HepG2 (cell line): Measurements from ENCODE around the gene UBE2C. TPM values are rescaled to one million over a fixed set of nuclear protein-coding genes. Genes with fewer than 3 reads are reported as not detected.

Experiments
- ATF6 ChIP-seq: sonication (generic); formaldehyde crosslinking; conservative IDR thresholded peaks from 2 replicates; pipeline ENCODE4 v1.4.0; 2020; ENCODE audit warnings: missing genetic modification reagents
- HMG20A ChIP-seq: IDR thresholded peaks from 2 replicates; pipeline ENCODE4 v1.6.1; 2016; ENCODE audit warnings: borderline replicate concordance
- HOMEZ ChIP-seq: IDR thresholded peaks from 2 replicates; pipeline ENCODE4 v1.6.1; 2016; ENCODE audit warnings: low read depth
- LCORL ChIP-seq, 2 experiments: fragments of 450-650 bp in 1 of 2; sonication (generic) in 1 of 2; formaldehyde crosslinking in 1 of 2; IDR thresholded peaks; 2 replicates each; pipeline versions ENCODE4 v1.5.0 to v1.6.1; 2017 to 2020; ENCODE audit warnings: antibody characterized with exemption in 1 of 2, missing genetic modification reagents in 1 of 2
- MEIS2 ChIP-seq: sonication (generic); formaldehyde crosslinking; IDR thresholded peaks from 2 replicates; pipeline ENCODE4 v1.9.0; 2021; ENCODE audit warnings: mild to moderate bottlenecking, missing genetic modification reagents
- NCOA1 ChIP-seq: sonication (generic); formaldehyde crosslinking; IDR thresholded peaks from 2 replicates; pipeline ENCODE4 v1.9.0; 2021; ENCODE audit warnings: missing genetic modification reagents
- SAP130 ChIP-seq: IDR thresholded peaks from 2 replicates; pipeline ENCODE4 v1.6.1; 2016; ENCODE audit warnings: low read depth
- SOX6 ChIP-seq, 2 experiments: fragments of 450-650 bp in 1 of 2; sonication (generic) in 1 of 2; formaldehyde crosslinking in 1 of 2; IDR thresholded peaks; 2 replicates each; pipeline versions ENCODE4 v1.4.0 to v1.6.1; 2017 to 2020; ENCODE audit warnings: antibody characterized with exemption in 1 of 2, mild to moderate bottlenecking in 1 of 2, missing genetic modification reagents in 1 of 2
- SP2 ChIP-seq: sonication (generic); formaldehyde crosslinking; IDR thresholded peaks from 2 replicates; pipeline ENCODE4 v1.5.1; 2020; ENCODE audit warnings: mild to moderate bottlenecking, missing genetic modification reagents
- STAG1 ChIP-seq: sonication (generic); formaldehyde crosslinking; IDR thresholded peaks from 2 replicates; pipeline ENCODE4 v1.4.0; 2020; ENCODE audit warnings: missing genetic modification reagents
- WIZ ChIP-seq: sonication (generic); formaldehyde crosslinking; IDR thresholded peaks from 2 replicates; pipeline ENCODE4 v1.5.1; 2020; ENCODE audit warnings: mild to moderate bottlenecking, missing genetic modification reagents
- XRCC5 ChIP-seq: fragments of 200-400 bp; formaldehyde crosslinking; optimal IDR thresholded peaks from 2 replicates; pipeline ENCODE3; 2017; ENCODE audit warnings: mild to moderate bottlenecking, low read length
- ZFP91 ChIP-seq: sonication (generic); formaldehyde crosslinking; IDR thresholded peaks from 2 replicates; pipeline ENCODE4 v1.9.0; 2022; ENCODE audit warnings: missing genetic modification reagents, mild to moderate bottlenecking, borderline replicate concordance
- ZFX ChIP-seq: sonication (generic); formaldehyde crosslinking; IDR thresholded peaks from 2 replicates; pipeline ENCODE4 v1.4.0; 2020; ENCODE audit warnings: mild to moderate bottlenecking, low read depth, missing genetic modification reagents, moderate library complexity
- ZNF121 ChIP-seq: sonication (generic); formaldehyde crosslinking; IDR thresholded peaks from 2 replicates; pipeline ENCODE4 v1.5.0; 2020; ENCODE audit warnings: mild to moderate bottlenecking, missing genetic modification reagents
- ZNF460 ChIP-seq: sonication (generic); formaldehyde crosslinking; IDR thresholded peaks from 2 replicates; pipeline ENCODE4 v1.5.1; 2020; ENCODE audit warnings: missing genetic modification reagents, mild to moderate bottlenecking, borderline replicate concordance
- ZNF547 ChIP-seq: sonication (generic); formaldehyde crosslinking; IDR thresholded peaks from 2 replicates; pipeline ENCODE4 v1.5.1; 2020; ENCODE audit warnings: mild to moderate bottlenecking, missing genetic modification reagents
- ZNF761 ChIP-seq: sonication (generic); formaldehyde crosslinking; conservative IDR thresholded peaks from 2 replicates; pipeline ENCODE4 v1.4.0; 2020; ENCODE audit warnings: mild to moderate bottlenecking, missing genetic modification reagents
- ZNF770 ChIP-seq: sonication (generic); formaldehyde crosslinking; IDR thresholded peaks from 2 replicates; pipeline ENCODE4 v1.5.0; 2020; ENCODE audit warnings: mild to moderate bottlenecking, missing genetic modification reagents
- ZNF781 ChIP-seq: sonication (generic); formaldehyde crosslinking; IDR thresholded peaks from 2 replicates; pipeline ENCODE4 v1.5.1; 2020; ENCODE audit warnings: borderline replicate concordance, mild to moderate bottlenecking, missing genetic modification reagents; ENCODE audit errors: not compliant biosample characterization
- ZNF782 ChIP-seq: sonication (generic); formaldehyde crosslinking; IDR thresholded peaks from 2 replicates; pipeline ENCODE4 v1.4.0; 2020; ENCODE audit warnings: missing genetic modification reagents, mild to moderate bottlenecking, borderline replicate concordance
- polyA plus RNA-seq, 8 experiments: library from polyadenylated mRNA; depleted of rRNA in 3 of 8; stranded (reverse) in 7 of 8; unstranded in 1 of 8; fragments of >200 nt; fragmentation: Illumina TruSeq in 4 of 8; extraction: Trizol in 4 of 8; gene quantifications; 2 replicates each; pipeline versions ENCODE4 v1.2.1 to v1.2.3, GENCODE V29; 2011 to 2016; ENCODE audit warnings: low read depth in 4 of 8, missing spikeins in 1 of 8, mixed read lengths in 1 of 8; ENCODE audit not compliant: insufficient read depth in 1 of 8
- total RNA-seq, 5 experiments: library from RNA; depleted of rRNA; stranded (reverse); fragments of >200 nt; fragmentation: Illumina TruSeq; extraction: Trizol; gene quantifications; 2 replicates each; pipeline ENCODE4 v1.2.3, GENCODE V29; 2016; ENCODE audit warnings: low read depth in 1 of 5

Gene UBE2C
- total and polyA plus RNA-seq, 2 of the 13 experiments (the other 11 are each of a cell fraction or from before 2014, with no cell fraction given), result 100 to 123 TPM

- TF ChIP-seq ZFP91 (peak; percentile 27; the same call in 1 of the 2 replicates), STAG1 (CRISPR knock-in tag) (no peak), ZNF761 (peak; percentile 48; the same call in 1 of the 2 replicates), ZNF460 (CRISPR knock-in tag) (peak; percentile 60; the same call in 1 of the 2 replicates), SOX6 (IDR thresholded peaks at IDR 0.05) (no peak), SOX6 (CRISPR knock-in tag; IDR thresholded peaks at IDR 0.05) (peak; percentile 56), LCORL (IDR thresholded peaks at IDR 0.05) (no peak), LCORL (CRISPR knock-in tag; IDR thresholded peaks at IDR 0.05) (0 out of 2 replicates have a peak, but pooled peaks have one; percentile 9), SP2 (no peak), ZNF770 (CRISPR knock-in tag) (peak; percentile 89), ZFX (CRISPR knock-in tag) (no peak), HMG20A (CRISPR knock-in tag) (no peak), MEIS2 (CRISPR knock-in tag) (0 out of 2 replicates have a peak, but pooled peaks have one; percentile 20), ZNF782 (CRISPR knock-in tag) (peak; percentile 44; the same call in 1 of the 2 replicates), HOMEZ (0 out of 2 replicates have a peak, but pooled peaks have one; percentile 19), ATF6 (CRISPR knock-in tag) (no peak), ZNF121 (CRISPR knock-in tag) (peak; percentile 99), NCOA1 (CRISPR knock-in tag) (0 out of 2 replicates have a peak, but pooled peaks have one; percentile 8), XRCC5 (peak; percentile 17), ZNF781 (no peak), WIZ (peak; percentile 36; the same call in 1 of the 2 replicates), ZNF547 (CRISPR knock-in tag) (0 out of 2 replicates have a peak, but pooled peaks have one; percentile 68), SAP130 (CRISPR knock-in tag) (0 out of 2 replicates have a peak, but pooled peaks have one; percentile 35)
Measured at GRCh38 chr20:45861221-45862075, 49.0 kb downstream of the UBE2C start (continued).
